C4-2B (cell line): Measurements from ENCODE around the gene CFAP90.

ENCODE experiments used
- ZFX ChIP-seq: fragments of 450-650 bp; IDR thresholded peaks from 2 replicates; pipeline ENCODE4 v1.6.1; 2017
- TF ChIP-seq, protein P1 (sequence below): fragments of 450-650 bp; conservative IDR thresholded peaks from 2 replicates; pipeline ENCODE4 v1.5.1; 2017; ENCODE audit warnings: mild to moderate bottlenecking

DNA sequence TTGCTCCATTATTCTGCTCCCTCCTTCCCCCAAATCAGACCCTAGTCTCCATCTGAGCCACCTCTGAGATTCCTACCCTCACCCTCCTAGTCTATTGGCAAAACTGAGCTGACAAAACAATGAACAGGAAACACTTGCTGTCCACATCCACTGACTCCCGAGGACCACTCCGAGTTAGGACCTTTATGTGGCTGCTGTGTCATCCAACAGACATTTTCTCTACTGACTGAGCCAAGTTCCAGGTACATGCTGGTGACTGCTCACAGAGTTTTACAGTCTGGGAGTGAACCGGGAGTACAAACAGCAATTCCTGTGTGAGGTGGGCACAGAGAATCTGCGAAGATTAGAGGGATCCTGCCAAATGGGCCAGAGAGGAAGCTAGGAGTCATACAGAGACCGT lies 39.2 kb downstream of the CFAP90 start:
- TF ChIP-seq, protein P1, sequence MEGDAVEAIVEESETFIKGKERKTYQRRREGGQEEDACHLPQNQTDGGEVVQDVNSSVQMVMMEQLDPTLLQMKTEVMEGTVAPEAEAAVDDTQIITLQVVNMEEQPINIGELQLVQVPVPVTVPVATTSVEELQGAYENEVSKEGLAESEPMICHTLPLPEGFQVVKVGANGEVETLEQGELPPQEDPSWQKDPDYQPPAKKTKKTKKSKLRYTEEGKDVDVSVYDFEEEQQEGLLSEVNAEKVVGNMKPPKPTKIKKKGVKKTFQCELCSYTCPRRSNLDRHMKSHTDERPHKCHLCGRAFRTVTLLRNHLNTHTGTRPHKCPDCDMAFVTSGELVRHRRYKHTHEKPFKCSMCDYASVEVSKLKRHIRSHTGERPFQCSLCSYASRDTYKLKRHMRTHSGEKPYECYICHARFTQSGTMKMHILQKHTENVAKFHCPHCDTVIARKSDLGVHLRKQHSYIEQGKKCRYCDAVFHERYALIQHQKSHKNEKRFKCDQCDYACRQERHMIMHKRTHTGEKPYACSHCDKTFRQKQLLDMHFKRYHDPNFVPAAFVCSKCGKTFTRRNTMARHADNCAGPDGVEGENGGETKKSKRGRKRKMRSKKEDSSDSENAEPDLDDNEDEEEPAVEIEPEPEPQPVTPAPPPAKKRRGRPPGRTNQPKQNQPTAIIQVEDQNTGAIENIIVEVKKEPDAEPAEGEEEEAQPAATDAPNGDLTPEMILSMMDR, result no peak
- TF ChIP-seq ZFX, result no peak
